NCI-H2227 treated with DMSO at 0.1 percent for 48 hours (cell line): ENCODE results near the gene THRSP.
A peak's percentile ranks its signal among the peaks of the same experiment; 100 is the strongest.
"Not testable (repeated sequence)": the region's sequence is repeated elsewhere in the genome, so short reads cannot be mapped to it uniquely, and the experiment has no call there.

ENCODE experiments used
- DNase-seq: peaks from one replicate; lab custom pipeline; 2025; lab: John Stamatoyannopoulos, UW

Gene THRSP

DNA sequence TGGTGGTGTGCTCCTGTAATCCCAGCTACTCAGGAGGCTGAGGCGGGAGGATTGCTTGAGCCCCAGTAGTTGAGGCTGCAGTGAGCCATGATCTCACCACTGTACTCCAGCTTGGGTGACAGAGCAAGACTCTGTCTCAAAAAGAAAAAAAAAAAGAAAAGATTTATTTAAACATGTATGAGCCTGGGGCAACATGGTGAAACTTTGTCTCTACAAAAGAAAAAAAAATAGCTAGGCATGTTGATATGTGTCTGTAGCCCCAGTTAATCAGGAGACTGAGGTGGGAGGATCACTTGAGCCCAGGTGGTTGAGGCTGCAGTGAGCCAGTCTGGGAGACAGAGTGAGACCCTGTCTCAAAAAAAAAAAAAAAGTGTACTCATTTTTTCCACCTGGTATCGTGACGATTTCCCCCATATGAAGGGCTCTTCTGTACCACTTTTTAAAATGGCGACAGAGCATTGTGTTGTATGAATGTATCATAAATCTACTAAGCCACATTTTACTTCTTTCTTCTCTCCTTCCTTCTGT lies 24.2 kb upstream of the THRSP start:
- no peak for DNase-seq

GRCh38 chr11:78039919-78040671 lies 23.6 kb upstream of the THRSP start:
- peak; percentile 43 for DNase-seq

DNA sequence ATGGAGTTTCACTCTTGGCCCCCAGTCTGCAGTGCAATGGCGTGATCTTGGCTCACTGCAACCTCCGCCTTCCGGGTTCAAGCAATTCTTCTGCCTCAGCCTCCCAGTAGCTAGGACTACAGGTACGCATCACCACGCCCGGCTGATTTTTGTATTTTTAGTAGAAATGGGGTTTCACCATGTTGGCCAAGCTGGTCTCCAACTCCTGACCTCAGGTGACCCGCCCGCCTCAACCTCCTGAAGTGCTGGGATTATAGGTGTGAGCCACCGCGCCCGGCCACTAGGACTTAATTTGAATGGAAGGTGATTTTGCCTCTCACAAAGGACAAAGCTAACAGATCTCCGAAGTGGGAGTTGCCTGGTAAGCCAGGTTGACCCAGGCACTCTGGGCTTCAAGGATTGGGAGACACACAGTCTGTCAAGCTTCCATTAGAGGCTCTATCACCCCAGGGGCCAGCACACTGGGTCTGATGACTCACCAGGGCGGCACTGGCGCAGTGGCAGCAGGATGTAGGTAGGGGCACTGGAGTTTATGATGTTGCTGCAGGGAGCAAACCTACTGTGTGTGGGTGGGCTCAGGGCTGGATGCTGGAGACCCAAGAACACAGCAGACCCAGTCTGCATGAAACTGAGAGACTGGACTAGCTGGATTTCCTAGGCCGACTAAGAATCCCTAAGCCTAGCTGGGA lies 22.8 kb upstream of the THRSP start:
- DNase-seq: no peak

DNA sequence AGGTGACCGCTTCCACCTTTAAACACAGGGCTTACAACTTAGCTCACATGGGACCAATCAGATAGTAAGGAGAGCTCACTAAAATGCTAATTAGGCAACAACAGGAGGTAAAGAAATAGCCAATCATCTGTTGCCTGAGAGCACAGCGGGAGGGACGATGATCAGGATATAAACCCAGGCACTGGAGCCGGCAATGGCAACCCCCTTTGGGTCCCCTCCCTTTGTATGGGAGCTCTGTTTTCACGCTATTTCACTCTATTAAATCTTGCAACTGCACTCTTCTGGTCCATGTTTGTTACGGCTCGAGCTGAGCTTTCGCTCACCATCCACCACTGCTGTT lies 22.3 kb upstream of the THRSP start:
- DNase-seq: not testable (repeated sequence)

DNA sequence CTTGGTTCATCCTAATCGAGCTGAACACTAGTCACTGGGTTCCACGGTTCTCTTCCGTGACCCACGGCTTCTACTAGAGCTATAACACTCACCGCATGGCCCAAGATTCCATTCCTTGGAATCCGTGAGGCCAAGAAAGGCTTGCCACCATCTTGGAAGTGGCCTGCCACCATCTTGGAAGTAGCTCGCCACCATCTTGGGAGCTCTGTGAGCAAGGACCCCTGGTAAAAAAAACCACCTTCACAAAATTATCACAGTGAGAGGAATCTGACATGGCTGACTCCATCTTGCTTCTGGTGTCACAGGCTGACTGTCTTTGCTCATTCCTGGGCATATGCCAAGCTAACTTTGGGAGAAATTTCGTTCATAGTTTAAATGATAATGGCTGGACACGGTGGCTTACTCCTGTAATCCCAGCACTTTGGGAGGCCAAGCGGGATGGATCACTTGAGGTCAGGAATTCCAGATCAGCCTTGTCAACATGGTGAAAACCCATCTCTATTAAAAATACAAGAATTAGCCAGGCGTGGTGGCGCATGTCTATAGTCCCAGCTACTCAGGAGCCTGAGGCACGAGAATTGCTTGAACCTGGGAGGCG lies 21.7 kb upstream of the THRSP start:
- no peak for DNase-seq

GRCh38 chr11:78044706-78045105 lies 19.0 kb upstream of the THRSP start:
- no peak for DNase-seq

DNA sequence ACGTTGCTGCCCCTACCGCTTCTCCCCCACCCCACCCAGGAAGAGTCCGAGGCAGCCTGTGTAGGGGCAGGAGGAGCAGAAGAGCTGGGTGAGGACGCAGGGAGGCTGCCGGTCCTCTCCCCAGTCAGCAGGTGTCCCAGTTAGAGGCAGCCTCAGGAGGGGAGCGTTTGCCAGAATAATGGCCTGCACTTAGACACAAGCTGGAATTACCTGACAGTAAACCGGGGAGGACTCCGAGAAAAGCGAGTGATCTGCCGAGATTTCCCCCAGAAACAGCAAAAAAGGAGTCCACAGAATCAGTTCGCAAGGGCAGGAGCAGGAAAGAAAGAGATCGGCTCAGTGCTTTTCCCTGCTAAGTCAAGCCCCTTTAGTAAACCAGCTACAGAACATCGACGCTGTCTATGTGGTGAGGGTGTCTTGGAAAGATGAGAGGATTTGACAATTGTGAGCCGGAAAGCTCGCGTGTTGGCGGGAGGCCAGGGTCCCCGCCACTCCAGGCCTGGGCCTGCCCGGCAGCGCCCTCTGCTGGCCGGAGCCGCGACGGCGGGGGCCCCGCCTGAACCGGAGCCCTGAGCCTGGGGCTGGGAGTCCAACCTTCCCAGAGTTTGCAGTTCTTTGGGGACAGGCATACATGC lies 17.7 kb upstream of the THRSP start:
- DNase-seq: peak; percentile 81

DNA sequence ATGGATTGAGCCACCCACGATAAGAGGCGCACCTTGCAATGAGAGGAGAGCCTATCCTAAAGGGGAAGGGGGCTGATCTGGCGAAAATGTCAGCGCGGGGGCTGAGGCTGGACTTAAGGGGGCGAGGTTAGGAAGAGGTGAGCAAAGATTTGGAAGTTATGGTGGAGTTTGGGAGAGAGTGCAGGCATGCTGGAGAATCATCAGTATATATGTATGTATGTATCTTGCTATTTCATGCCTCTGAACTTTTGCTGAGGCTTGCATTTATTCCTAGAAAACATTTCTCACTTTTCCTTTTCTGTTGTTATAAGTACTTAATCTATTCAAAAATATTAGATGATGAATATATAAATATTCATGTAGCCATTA lies 17.2 kb upstream of the THRSP start:
- no peak for DNase-seq

DNA sequence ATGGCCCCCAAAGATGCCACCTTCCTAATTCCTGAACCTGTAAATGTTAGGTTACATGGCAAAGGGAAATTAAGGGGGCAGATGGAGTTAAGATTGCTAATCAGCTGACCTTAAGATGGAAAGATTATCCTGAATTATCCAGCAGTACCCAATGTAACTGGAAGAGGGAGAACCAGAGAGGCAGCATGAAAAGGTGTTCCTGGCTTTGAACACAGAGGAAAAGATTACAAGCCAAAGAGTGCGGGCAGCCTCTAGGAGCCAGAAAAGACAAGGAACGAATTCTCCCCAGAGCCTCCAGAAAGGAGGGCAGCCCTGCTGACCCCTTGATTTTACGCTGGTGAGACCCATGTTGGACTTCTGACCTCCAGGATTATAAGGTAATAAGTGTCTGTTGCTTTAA lies 15.1 kb upstream of the THRSP start:
- DNase-seq: no peak

- DNase-seq: no peak
Observed at GRCh38 chr11:78049348-78049747, 14.3 kb upstream of the THRSP start.

- no peak for DNase-seq
Observed at GRCh38 chr11:78050964-78051831, 12.5 kb upstream of the THRSP start.

- no peak for DNase-seq
Observed at GRCh38 chr11:78054971-78055370, 8.7 kb upstream of the THRSP start.

- no peak for DNase-seq
Observed at GRCh38 chr11:78056093-78056492, 7.6 kb upstream of the THRSP start.

DNA sequence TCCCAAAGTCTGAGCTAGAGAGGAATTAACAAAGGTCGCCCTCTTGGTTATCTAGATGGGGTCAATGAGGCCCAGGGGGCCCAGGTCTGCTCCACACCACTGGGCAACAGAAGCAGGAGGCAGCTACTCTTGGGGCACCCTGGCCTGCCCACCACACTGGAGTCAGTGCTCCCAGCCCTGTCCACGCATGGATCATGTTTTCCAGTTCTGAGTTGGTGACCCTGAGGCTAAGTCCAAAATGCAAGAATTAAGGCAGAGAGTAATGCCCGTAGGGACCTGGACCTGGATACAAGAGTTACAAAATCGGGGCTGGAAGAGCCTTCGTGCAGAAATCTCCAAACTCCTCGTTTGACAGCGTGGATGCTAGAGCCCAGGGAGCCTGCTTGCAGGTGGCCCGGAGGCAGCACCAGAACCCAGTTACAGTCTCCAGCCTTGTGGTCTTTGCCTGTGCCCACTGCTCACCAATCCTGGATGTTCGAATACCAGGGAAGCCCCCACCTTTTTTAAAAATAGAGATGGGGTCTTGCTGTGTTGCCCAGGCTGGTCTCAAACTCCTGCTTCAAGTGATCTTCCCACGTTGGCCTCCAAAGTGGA lies 6.1 kb upstream of the THRSP start:
- no peak for DNase-seq

DNA sequence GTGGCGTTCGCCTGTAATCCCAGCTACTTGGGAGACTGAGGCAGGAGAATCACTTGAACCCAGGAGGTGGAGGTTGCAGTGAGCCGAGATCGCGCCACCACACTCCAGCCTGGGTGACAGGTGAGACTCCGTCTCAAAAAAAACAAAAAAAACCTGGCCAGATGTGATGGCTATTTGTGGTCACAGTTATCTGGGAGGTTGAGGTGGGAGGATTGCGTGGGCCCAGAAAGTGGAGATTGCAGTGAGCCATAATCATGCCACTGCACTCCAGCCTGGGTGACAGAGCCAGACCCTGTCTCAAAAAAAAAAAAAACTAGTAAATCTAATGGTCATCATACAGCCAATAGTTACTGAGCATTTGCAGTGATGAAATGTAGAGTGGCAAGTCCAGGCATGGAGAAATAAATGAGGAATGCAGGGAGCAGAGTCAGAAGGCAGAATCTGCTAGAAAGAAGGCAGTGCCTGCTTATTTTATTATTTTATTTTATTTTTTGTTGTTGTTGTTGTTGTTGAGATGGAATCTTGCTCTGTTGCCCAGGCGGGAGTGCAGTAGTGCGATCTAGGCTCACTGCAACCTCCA lies 3.8 kb upstream of the THRSP start:
- not testable (repeated sequence) for DNase-seq

DNA sequence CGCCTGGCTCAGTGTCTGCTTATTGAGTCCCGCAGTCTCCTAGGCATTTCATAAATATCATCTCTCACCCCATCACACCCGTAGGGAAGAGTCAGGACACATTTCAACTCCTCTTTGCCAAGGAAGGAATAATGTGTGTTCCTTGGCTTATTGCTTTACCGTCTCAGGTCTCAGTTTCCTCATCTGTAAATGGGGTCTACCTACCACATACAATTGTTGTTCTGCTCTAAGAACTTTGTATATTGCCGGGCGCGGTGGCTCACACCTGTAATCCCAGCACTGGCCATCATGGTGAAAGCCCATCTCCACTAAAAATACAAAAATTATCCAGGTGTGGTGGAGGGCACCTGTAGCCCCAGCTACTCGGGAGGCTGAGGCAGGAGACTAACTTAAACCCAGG lies 3.1 kb upstream of the THRSP start:
- DNase-seq: no peak

DNA sequence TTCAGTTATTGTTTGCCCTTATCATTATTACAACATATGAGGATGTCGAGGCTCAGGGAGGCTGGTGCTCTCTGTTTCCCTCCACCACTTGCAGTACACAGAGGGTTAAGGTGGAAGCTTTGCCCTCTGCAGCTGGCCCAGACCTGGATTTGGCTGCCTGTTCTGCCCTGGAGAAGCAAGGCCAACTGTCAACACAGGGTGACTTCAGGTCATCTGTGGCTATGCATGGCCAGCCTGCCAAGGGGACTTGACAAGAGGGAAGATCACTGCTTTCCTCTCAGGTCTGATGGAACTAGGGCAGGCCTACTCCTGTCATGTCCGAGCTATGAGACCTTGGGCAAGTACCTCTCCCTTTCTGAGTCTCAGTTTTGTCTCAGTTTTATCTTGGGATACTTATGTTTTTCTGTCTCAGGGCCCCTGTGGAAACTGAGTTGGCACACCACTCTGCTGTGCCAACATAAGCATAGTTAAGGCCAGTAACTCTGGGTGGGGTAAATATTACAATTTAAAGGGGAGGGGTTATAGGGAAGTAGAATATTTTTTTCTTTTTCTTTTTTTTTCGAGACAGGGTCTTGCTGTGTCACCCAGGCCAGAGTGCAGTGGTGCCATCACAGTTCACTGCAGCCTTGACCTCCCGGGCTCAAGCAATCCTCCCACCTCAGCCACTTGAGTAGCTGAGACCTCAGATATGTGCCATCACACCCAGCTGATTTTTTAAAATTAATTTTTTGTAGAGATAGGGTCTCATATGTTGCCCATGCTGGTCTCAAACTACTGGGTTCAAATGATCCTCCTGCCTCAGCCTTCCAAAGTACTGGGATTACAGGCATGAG lies 2.4 kb upstream of the THRSP start:
- DNase-seq: no peak

GRCh38 chr11:78061921-78062311 lies 1.7 kb upstream of the THRSP start:
- DNase-seq: no peak

DNA sequence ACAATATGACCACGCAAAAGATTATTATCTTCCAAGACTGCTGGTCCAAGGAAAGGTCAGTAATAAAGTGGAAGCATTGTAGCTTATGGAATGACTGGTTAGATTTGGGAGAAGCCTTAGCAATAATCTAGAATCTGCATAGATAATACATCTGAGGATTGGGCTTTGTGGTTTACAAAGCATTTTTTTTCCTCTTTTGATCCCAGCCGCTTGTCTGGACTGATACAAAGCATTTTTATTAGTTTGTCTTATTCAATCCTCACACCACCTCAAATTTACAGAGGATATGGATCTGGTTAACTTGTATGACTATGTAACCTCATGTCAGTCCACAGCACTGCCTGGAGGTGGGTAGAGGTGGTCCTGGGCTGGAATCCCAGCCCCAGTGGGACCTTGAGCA lies 990 bp upstream of the THRSP start:
- DNase-seq: no peak

DNA sequence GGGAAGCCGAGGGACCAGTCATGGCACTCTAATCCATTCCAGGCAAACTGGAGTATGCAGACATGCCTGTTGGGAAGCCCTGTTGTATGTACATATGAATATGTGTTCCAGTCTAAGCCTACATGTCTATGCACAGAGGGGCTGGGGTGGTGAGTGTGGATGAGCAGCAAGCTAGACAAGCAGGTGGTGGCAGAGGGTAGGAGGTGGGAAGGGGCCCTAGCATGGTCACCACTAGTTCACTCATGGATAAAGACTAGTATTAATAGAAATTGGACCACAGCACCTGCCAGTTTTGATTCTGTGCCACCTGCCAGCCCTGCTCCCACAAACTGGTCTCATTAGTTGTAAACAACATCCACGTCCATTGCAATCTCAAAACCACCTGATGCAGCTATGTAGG lies 1.5 kb downstream of the THRSP start:
- DNase-seq: no peak
